A549 (cell line): ENCODE measurements around the gene ITGA11. TPM values are rescaled to one million over a fixed set of nuclear protein-coding genes. Genes with fewer than 3 reads are reported as not detected.

Experiments
- ATAC-seq, 2 experiments: fragments of 200-7000 bp in 1 of 2; fragments of >200 bp in 1 of 2; cut with Nextera tagmentation in 1 of 2; cut with Tn5 transposase in 1 of 2; 3 replicates each; pipeline versions ENCODE4 v1.8.0 to v1.9.1; 2018 to 2020; ENCODE audit warnings: mild to moderate bottlenecking in 1 of 2, moderate library complexity in 1 of 2
- CTCF ChIA-PET: fragments of 300-600 bp; sonication (Branson Sonifier 250); formaldehyde crosslinking; extraction: SDS; loops from one replicate; lab custom pipeline; 2021; ENCODE audit warnings: antibody characterized with exemption, inconsistent platforms; lab: Yijun Ruan, JAX
- POLR2A ChIA-PET: fragments of 350-600 bp; formaldehyde crosslinking; extraction: SDS; loops from one replicate; lab custom pipeline; 2021; ENCODE audit warnings: antibody characterized with exemption, inconsistent platforms; lab: Yijun Ruan, JAX
- DNase-seq, 2 experiments: peaks; one replicate each; pipeline versions ENCODE4 v3.0.0 to v3.0.0-alpha.2; 2011 to 2016; ENCODE audit warnings: low read depth in 1 of 2, low spot score in 1 of 2
- FAIRE-seq: peaks from 2 replicates; lab custom pipeline; 2011; peaks lifted over from hg19 to GRCh38; lab: Jason Lieb, UNC
- H3K27ac ChIP-seq, 2 experiments: fragments of >200 bp; sonication (Bioruptor Twin); formaldehyde crosslinking; 3 replicates each; pipeline ENCODE4 v1.5.1; 2016 to 2017
- H3K4me1 ChIP-seq: fragments of >200 bp; sonication (Bioruptor Twin); formaldehyde crosslinking; 3 replicates; pipeline ENCODE4 v1.6.1; 2016
- H3K4me2 ChIP-seq: fragments of >200 bp; sonication (Bioruptor Twin); formaldehyde crosslinking; 3 replicates; pipeline ENCODE4 v1.6.1; 2016
- H3K4me3 ChIP-seq: fragments of >200 bp; sonication (Bioruptor Twin); formaldehyde crosslinking; 3 replicates; pipeline ENCODE4 v1.5.1; 2016
- H3K9me3 ChIP-seq: fragments of >200 bp; sonication (Bioruptor Twin); formaldehyde crosslinking; 3 replicates; pipeline ENCODE4 v1.6.1; 2016
- ATOH8 ChIP-seq: fragments of 250-450 bp; sonication (Bioruptor Pico); IDR thresholded peaks from 2 replicates; pipeline ENCODE4 v1.5.0; 2020; ENCODE audit warnings: low read depth, mild to moderate bottlenecking, moderate library complexity
- CHD4 ChIP-seq: fragments of 200-600 bp; sonication (generic); IDR thresholded peaks from 2 replicates; pipeline ENCODE4 v1.6.1; 2016; ENCODE audit warnings: antibody characterized with exemption, mild to moderate bottlenecking, borderline replicate concordance
- EP300 ChIP-seq, 2 experiments: fragments of >200 bp; sonication (Bioruptor Twin); formaldehyde crosslinking; IDR thresholded peaks; 2 replicates in 1 of 2; 3 replicates in 1 of 2; pipeline ENCODE4 v1.6.1; 2016 to 2017
- FOXS1 ChIP-seq: fragments of 250-450 bp; sonication (Bioruptor Pico); IDR thresholded peaks from 2 replicates; pipeline ENCODE4 v1.5.0; 2020; ENCODE audit warnings: mild to moderate bottlenecking, moderate library complexity
- HOXB13 ChIP-seq: fragments of 250-450 bp; sonication (Bioruptor Pico); IDR thresholded peaks from 2 replicates; pipeline ENCODE4 v1.5.0; 2020; ENCODE audit warnings: low read depth, mild to moderate bottlenecking, moderate library complexity
- JUN ChIP-seq, 2 experiments: fragments of >200 bp; sonication (Bioruptor Twin); formaldehyde crosslinking; IDR thresholded peaks; 2 replicates in 1 of 2; 3 replicates in 1 of 2; pipeline ENCODE4 v1.6.1; 2016 to 2017
- MAX ChIP-seq: IDR thresholded peaks from 2 replicates; pipeline ENCODE4 v1.6.1; 2012
- NFE2L2 ChIP-seq: fragments of 150-350 bp; conservative IDR thresholded peaks from 2 replicates; pipeline ENCODE4 v1.6.1; 2014; ENCODE audit warnings: low read length
- POLR2A ChIP-seq: IDR thresholded peaks from 2 replicates; pipeline ENCODE4 v1.6.1; 2012; ENCODE audit warnings: mild to moderate bottlenecking, low read length
- POLR2AphosphoS2 ChIP-seq: conservative IDR thresholded peaks from 2 replicates; pipeline ENCODE4 v1.6.1; 2012; ENCODE audit warnings: low read length, improper control_type of control experiment, inconsistent platforms
- RFX5 ChIP-seq: fragments of 450-650 bp; IDR thresholded peaks from 2 replicates; pipeline ENCODE4 v1.7.1; 2014; ENCODE audit warnings: antibody characterized with exemption, mild to moderate bottlenecking, moderate library complexity
- SREBF2 ChIP-seq: fragments of 450-650 bp; IDR thresholded peaks from 2 replicates; pipeline ENCODE4 v1.6.1; 2014; ENCODE audit warnings: mild to moderate bottlenecking, moderate library complexity
- TFCP2L1 ChIP-seq: fragments of 250-450 bp; sonication (Bioruptor Pico); IDR thresholded peaks from 2 replicates; pipeline ENCODE4 v1.5.0; 2021; ENCODE audit warnings: mild to moderate bottlenecking
- USF2 ChIP-seq: fragments of 450-650 bp; IDR thresholded peaks from 2 replicates; pipeline ENCODE4 v1.6.1; 2014; ENCODE audit warnings: antibody characterized with exemption
- WGBS: methylation state at CpG from one replicate; pipeline ENCODE4 v1.1.6; 2017; ENCODE audit errors: missing lambda C conversion rate; 5-methylcytosine and 5-hydroxymethylcytosine counted together
- polyA plus RNA-seq, 4 experiments: library from polyadenylated mRNA; depleted of rRNA in 3 of 4; stranded (reverse); fragments of >200 nt; fragmentation: RNase III in 1 of 4; extraction: RNeasy Plus Mini Kit Qiagen cat#74134 plus additional on column Dnase treatment in 1 of 4; gene quantifications; 2 replicates in 3 of 4; 3 replicates in 1 of 4; pipeline ENCODE4 v1.2.3, GENCODE V29; 2011 to 2017

Gene ITGA11
- polyA plus RNA-seq, 2 of the 4 experiments (the other 2 are of a cell fraction) = 8.3 to 17.2 TPM

- H3K27ac ChIP-seq = no peak overlapping the region
- 87% methylated on average over 7 of the region's 7 CpGs for WGBS
- CTCF ChIA-PET = interaction anchor here (0.7 to 8.6 kb wide), 9 partner anchors 9 to 319 kb away, joined by 3 to 58 read pairs (median 5); no protein-coding TSS in a partner anchor
- no peak for TF ChIP-seq POLR2AphosphoS2
- TF ChIP-seq TFCP2L1 (CRISPR knock-in tag) = no peak
- no peak for TF ChIP-seq SREBF2
- TF ChIP-seq NFE2L2 = no peak
- no peak for TF ChIP-seq JUN (IDR thresholded peaks at IDR 0.05)
- TF ChIP-seq POLR2A = no peak
- TF ChIP-seq ATOH8 (CRISPR knock-in tag) = no peak
- no peak for TF ChIP-seq RFX5
- no peaks in the 10 kb centered on the region for H3K4me1 ChIP-seq
- FAIRE-seq = no peak
- H3K9me3 ChIP-seq = no peaks in the 10 kb centered on the region
- POLR2A ChIA-PET = no interaction called here
- no peak for ATAC-seq
- H3K4me2 ChIP-seq = no peak overlapping the region
- no peak overlapping the region for H3K4me3 ChIP-seq
- DNase-seq = no peak
These were observed 87.4 kb downstream of the ITGA11 start for GRCh38 chr15:68344600-68344999.

- no peak for DNase-seq
- no peak for TF ChIP-seq FOXS1 (CRISPR knock-in tag)
- TF ChIP-seq, all 56 proteins: peak for 0
- 80% methylated on average over 14 of the region's 14 CpGs for WGBS
- no peak overlapping the region for H3K27ac ChIP-seq
- ATAC-seq (no peak), FAIRE-seq (no peak)
- ChIA-PET POLR2A (no interaction called here), CTCF (interaction anchor here (1.0 to 8.6 kb wide), 12 partner anchors 9 to 330 kb away, joined by 3 to 58 read pairs (median 4); no protein-coding TSS in a partner anchor)
- no peak overlapping the region for H3K4me2 ChIP-seq
- no peaks in the 10 kb centered on the region for H3K4me1 ChIP-seq
- no peaks in the 10 kb centered on the region for H3K9me3 ChIP-seq
- no peak overlapping the region for H3K4me3 ChIP-seq
These were observed 88.3 kb downstream of the ITGA11 start for GRCh38 chr15:68343579-68344225.

- Histone ChIP-seq H3K27ac (peak overlapping the region; percentile 10 to 11; a peak in 2 of 6 replicates), H3K4me2 (no peak overlapping the region), H3K4me3 (no peak overlapping the region), H3K4me1 (peaks cover 11% of the 10 kb centered on the region; the same call in 1 of the 3 replicates), H3K9me3 (no peaks in the 10 kb centered on the region)
- 76% methylated on average over 16 of the region's 17 CpGs for WGBS
- ATAC-seq (peak in 1 of 2 experiments; percentile 12; a peak in 2 of 6 replicates), DNase-seq (no peak), FAIRE-seq (no peak)
- POLR2A ChIA-PET = no interaction called here
- TF ChIP-seq CHD4 (no peak), MAX (no peak), USF2 (no peak), HOXB13 (CRISPR knock-in tag) (no peak), EP300 (IDR thresholded peaks at IDR 0.05) (no peak)
- CTCF ChIA-PET = interaction anchor here (0.7 to 8.6 kb wide), 9 partner anchors 7 to 332 kb away, joined by 3 to 58 read pairs (median 4); no protein-coding TSS in a partner anchor
These were observed 89.9 kb downstream of the ITGA11 start for GRCh38 chr15:68341760-68342725.
